Astrocyte (in vitro differentiated cells and primary cell): Measurements from ENCODE around the gene NME3.

Experiments
- CTCF ChIP-seq: IDR thresholded peaks from 2 replicates; pipeline ENCODE4 v1.5.1; 2011; ENCODE audit warnings: low read depth, mild to moderate bottlenecking, inconsistent platforms, low read length, moderate library complexity; ENCODE audit not compliant: insufficient read depth
- EZH2 ChIP-seq: IDR thresholded peaks from 2 replicates; pipeline ENCODE4 v1.6.1; 2012; ENCODE audit warnings: mild to moderate bottlenecking, low read length, inconsistent platforms; ENCODE audit not compliant: insufficient read depth

- no peak for TF ChIP-seq CTCF
- no peak for TF ChIP-seq EZH2
Observed at GRCh38 chr16:1788095-1788707, 16.9 kb upstream of the NME3 start.
